Glutamatergic neuron (in vitro differentiated cells): ENCODE data around the gene PLEKHN1. TPM values are rescaled to one million over a fixed set of nuclear protein-coding genes. Genes with fewer than 3 reads are reported as not detected.
"Not testable (repeated sequence)": the region's sequence is repeated elsewhere in the genome, so short reads cannot be mapped to it uniquely, and the experiment has no call there.

Experiments
- DNase-seq: peaks from one replicate; pipeline ENCODE4 v3.0.0; 2022
- H3K27ac Mint-ChIP-seq: one replicate; pipeline ENCODE4 v1.8.0; 2020; ENCODE audit warnings: mild to moderate bottlenecking, mixed read lengths, inconsistent platforms; ENCODE audit not compliant: unreplicated experiment
- H3K27me3 Mint-ChIP-seq: one replicate; pipeline ENCODE4 v1.8.0; 2020; ENCODE audit warnings: mild to moderate bottlenecking, moderate library complexity, mixed read lengths, inconsistent platforms; ENCODE audit not compliant: unreplicated experiment
- H3K36me3 Mint-ChIP-seq: one replicate; pipeline ENCODE4 v1.8.0; 2020; ENCODE audit warnings: mild to moderate bottlenecking, mixed read lengths, inconsistent platforms; ENCODE audit not compliant: unreplicated experiment
- H3K4me1 Mint-ChIP-seq: one replicate; pipeline ENCODE4 v1.8.0; 2020; ENCODE audit warnings: mild to moderate bottlenecking, low read depth, mixed read lengths, inconsistent platforms; ENCODE audit not compliant: unreplicated experiment
- H3K4me3 Mint-ChIP-seq: one replicate; pipeline ENCODE4 v1.8.0; 2020; ENCODE audit warnings: mild to moderate bottlenecking, mixed read lengths, inconsistent platforms; ENCODE audit not compliant: unreplicated experiment
- H3K9me3 Mint-ChIP-seq: one replicate; pipeline ENCODE4 v1.8.0; 2020; ENCODE audit warnings: mild to moderate bottlenecking, moderate library complexity, mixed read lengths, inconsistent platforms; ENCODE audit not compliant: unreplicated experiment
- total RNA-seq: library from RNA; stranded (reverse); fragmentation: NEBNext Ultra II Directional; extraction: Animal tissue kit (Norgen Biotek cat#: 25700); gene quantifications from one replicate; pipeline ENCODE4 v1.2.1, GENCODE V29; 2021; ENCODE audit not compliant: unreplicated experiment
- TF ChIP-seq, protein P1 (sequence below): fragments of 200-600 bp; sonication (generic); IDR thresholded peaks from one replicate; pipeline ENCODE4 v1.5.0; 2021; ENCODE audit not compliant: partially characterized antibody, unreplicated experiment

Gene PLEKHN1
- total RNA-seq, 1 donor from 2014 or later = 0.29 TPM

DNA sequence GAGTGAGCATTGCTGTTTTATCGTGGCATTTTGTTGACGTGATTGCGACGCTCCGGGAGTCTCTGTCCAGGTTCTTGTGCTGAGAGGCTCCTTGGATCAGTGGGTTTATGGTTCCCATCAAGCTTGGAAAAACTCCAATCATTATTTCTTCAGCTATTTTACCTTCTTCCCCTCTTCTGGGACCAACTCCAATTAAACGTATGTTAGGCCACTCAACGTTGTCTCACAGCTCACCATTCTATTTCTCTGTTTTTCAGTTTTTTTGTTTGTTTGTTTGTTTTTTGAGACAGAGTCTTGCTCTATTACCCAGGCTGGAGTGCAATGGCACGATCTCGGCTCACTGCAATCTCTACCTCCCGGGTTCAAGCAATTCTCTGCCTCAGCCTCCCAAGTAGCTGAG lies 25.6 kb downstream of the PLEKHN1 start:
- Mint-ChIP-seq H3K36me3 (peaks cover 36% of the 10 kb centered on the region), H3K4me1 (peaks cover 3% of the 10 kb centered on the region), H3K4me3 (no peak overlapping the region), H3K9me3 (peaks cover 30% of the 10 kb centered on the region), H3K27me3 (peaks cover 8% of the 10 kb centered on the region), H3K27ac (no peak overlapping the region)
- TF ChIP-seq, protein P1, sequence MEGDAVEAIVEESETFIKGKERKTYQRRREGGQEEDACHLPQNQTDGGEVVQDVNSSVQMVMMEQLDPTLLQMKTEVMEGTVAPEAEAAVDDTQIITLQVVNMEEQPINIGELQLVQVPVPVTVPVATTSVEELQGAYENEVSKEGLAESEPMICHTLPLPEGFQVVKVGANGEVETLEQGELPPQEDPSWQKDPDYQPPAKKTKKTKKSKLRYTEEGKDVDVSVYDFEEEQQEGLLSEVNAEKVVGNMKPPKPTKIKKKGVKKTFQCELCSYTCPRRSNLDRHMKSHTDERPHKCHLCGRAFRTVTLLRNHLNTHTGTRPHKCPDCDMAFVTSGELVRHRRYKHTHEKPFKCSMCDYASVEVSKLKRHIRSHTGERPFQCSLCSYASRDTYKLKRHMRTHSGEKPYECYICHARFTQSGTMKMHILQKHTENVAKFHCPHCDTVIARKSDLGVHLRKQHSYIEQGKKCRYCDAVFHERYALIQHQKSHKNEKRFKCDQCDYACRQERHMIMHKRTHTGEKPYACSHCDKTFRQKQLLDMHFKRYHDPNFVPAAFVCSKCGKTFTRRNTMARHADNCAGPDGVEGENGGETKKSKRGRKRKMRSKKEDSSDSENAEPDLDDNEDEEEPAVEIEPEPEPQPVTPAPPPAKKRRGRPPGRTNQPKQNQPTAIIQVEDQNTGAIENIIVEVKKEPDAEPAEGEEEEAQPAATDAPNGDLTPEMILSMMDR = no peak
- DNase-seq = no peak

DNA sequence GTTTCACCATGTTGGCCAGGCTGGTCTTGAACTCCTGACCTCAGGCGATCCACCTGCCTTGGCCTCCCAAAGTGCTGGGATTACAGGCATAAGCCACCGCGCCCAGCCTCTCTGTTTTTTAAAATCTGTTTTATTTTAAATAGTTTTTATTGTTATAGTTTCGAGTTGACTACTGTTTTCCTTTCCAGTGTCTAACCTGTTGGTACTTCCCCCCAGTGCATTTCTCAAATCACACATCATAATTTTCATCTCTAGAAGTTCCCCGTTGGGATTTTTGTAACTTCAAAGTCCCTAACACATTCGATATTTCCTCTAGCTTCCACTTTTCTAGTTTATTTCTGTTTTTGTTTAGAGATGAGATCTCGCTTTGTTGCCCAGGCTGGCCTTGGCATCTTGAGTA lies 26.1 kb downstream of the PLEKHN1 start:
- peak overlapping the region; percentile 2 for H3K4me3 Mint-ChIP-seq
- H3K27me3 Mint-ChIP-seq = peaks cover 9% of the 10 kb centered on the region
- TF ChIP-seq, protein P1 = no peak
- no peak overlapping the region for H3K27ac Mint-ChIP-seq
- H3K9me3 Mint-ChIP-seq = peaks cover 32% of the 10 kb centered on the region
- H3K36me3 Mint-ChIP-seq = peaks cover 36% of the 10 kb centered on the region
- H3K4me1 Mint-ChIP-seq = peaks cover 4% of the 10 kb centered on the region
- no peak for DNase-seq

DNA sequence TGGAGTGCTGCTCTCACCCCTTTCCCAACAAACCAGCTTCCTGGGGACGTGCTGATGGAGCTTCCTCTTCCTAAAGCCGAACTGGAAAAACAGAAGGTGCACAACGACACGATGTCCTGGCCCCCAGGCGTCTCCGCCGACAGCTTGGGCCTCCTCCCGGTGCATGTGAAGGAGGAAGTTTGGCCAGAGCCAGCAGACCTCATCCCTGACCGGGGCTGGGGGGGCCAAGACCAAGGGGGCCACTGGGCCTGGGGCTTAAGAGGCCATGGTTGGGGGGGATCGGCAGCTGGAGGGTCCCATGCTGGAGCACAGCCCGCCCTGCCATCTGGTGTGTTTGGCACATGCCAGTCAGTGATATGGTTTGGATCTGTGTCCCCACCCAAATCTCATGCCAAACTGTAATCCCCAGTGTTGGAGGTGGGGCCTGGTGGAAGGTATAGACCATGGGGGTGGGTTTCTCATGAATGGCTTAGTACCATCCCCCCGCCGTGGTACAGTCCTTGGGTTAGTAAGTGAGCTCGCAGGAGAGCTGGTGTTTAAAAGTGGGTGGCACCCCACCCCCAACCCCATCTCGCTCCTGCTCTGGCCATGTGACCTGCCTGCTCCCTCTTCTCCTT lies 27.2 kb downstream of the PLEKHN1 start:
- no peak overlapping the region for H3K27ac Mint-ChIP-seq
- H3K27me3 Mint-ChIP-seq = peaks cover 9% of the 10 kb centered on the region
- peaks cover 4% of the 10 kb centered on the region for H3K4me1 Mint-ChIP-seq
- H3K4me3 Mint-ChIP-seq = no peak overlapping the region
- H3K9me3 Mint-ChIP-seq = peaks cover 27% of the 10 kb centered on the region
- H3K36me3 Mint-ChIP-seq = peaks cover 29% of the 10 kb centered on the region
- DNase-seq = no peak
- TF ChIP-seq, protein P1 = no peak

DNA sequence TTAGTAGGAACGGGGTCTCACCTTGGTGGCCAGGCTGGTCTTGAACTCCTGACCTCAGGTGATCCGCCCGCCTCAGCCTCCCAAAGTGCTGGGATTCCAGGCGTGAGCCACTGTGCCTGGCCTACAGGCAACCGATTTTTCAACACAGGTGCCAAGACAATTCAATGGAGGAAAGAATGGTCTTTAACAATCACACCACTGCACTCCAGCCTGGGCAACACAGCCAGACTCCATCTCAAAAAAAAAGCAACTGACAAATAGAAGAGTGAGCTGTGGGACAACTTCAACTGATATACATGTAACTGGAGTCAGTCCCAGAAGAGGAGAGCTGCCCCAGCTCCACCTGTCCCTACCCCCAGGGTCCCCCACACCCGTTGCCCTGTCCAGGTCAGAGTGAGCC lies 28.3 kb downstream of the PLEKHN1 start:
- not testable (repeated sequence) for H3K4me1 Mint-ChIP-seq, H3K4me3 Mint-ChIP-seq, H3K27ac Mint-ChIP-seq, DNase-seq, H3K27me3 Mint-ChIP-seq
- Mint-ChIP-seq H3K36me3 (peaks cover 21% of the 10 kb centered on the region), H3K9me3 (peaks cover 21% of the 10 kb centered on the region)

DNA sequence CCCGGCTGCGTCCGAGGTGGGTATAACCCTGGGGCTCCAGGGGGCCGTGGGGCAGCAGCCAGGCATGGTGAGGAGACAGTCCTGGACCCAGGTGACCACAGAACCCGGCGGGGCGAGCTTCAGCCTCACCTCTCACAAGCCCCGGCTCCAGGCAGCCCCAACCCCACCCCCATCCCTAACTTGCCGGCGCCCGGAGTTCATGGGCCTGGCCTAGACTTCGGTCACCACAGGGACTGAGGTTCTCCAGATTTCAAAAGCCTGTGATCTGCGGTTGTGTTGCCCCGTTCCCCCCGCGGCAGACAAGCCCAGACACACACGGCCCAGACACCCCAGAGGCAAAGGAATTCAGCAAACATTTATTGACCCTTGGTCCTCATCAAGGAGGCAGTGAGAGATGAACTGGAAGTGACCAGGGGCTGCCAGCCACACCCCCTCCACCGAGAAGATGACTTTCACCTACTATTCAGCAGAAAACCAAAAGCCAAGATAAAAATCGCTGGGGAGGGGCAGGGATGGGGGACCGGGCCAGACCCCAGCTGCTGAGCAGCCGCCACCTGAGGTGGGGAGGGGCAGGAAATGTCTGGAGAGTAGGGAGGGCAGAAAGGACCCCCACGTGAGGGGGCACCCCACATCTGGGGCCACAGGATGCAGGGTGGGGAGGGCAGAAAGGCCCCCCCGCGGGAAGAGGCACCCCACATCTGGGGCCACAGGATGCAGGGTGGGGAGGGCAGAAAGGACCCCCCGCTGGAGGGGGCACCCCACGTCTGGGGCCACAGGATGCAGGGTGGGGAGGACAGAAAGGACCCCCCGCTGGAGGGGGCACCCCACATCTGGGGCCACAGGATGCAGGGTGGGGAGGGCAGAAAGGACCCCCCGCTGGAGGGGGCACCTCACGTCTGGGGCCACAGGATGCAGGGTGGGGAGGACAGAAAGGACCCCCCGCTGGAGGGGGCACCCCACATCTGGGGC lies 29.7 kb downstream of the PLEKHN1 start:
- peaks cover 17% of the 10 kb centered on the region for H3K36me3 Mint-ChIP-seq
- TF ChIP-seq, protein P1 = no peak
- peak overlapping the region; percentile 41 for H3K27ac Mint-ChIP-seq
- peaks cover 9% of the 10 kb centered on the region for H3K27me3 Mint-ChIP-seq
- peak overlapping the region; percentile 56 for H3K4me3 Mint-ChIP-seq
- no peak for DNase-seq
- H3K9me3 Mint-ChIP-seq = peaks cover 21% of the 10 kb centered on the region
- peaks cover 4% of the 10 kb centered on the region for H3K4me1 Mint-ChIP-seq
